GM12872 (cell line): ENCODE results near the gene ARHGAP32.

Source experiments
- CTCF ChIP-seq: IDR thresholded peaks from 3 replicates; pipeline ENCODE4 v1.5.1; 2011; ENCODE audit warnings: low read depth, mild to moderate bottlenecking, low read length, moderate library complexity; ENCODE audit not compliant: insufficient read depth

ARHGAP32 gene

GRCh38 chr11:128961645-128962044 is 230.5 kb downstream of the ARHGAP32 start:
- no peak for TF ChIP-seq CTCF

GRCh38 chr11:128957202-128957482 is 235.0 kb downstream of the ARHGAP32 start:
- no peak for TF ChIP-seq CTCF

- peak; percentile 61 for TF ChIP-seq CTCF
These were observed 235.5 kb downstream of the ARHGAP32 start for GRCh38 chr11:128956401-128957201.

GRCh38 chr11:128955636-128956035 is 236.5 kb downstream of the ARHGAP32 start:
- no peak for TF ChIP-seq CTCF

- no peak for TF ChIP-seq CTCF
These were observed 239.0 kb downstream of the ARHGAP32 start for GRCh38 chr11:128953151-128953550.

GRCh38 chr11:128949791-128950454 is 242.2 kb downstream of the ARHGAP32 start:
- TF ChIP-seq CTCF: no peak

GRCh38 chr11:128948583-128948982 is 243.5 kb downstream of the ARHGAP32 start:
- TF ChIP-seq CTCF: peak; percentile 39; the same call in 1 of the 3 replicates
